WTC11 (cell line): ENCODE data around the gene SYNGR1. TPM values are rescaled to one million over a fixed set of nuclear protein-coding genes. Genes with fewer than 3 reads are reported as not detected.

Source experiments
- AFF4 ChIP-seq: sonication (generic); formaldehyde crosslinking; IDR thresholded peaks from 2 replicates; pipeline ENCODE4 v1.8.1; 2023; ENCODE audit warnings: mild to moderate bottlenecking, missing genetic modification reagents, borderline replicate concordance
- AR ChIP-seq: fragments of 250-450 bp; sonication (Bioruptor Pico); IDR thresholded peaks from 2 replicates; pipeline ENCODE4 v1.9.0; 2021; ENCODE audit warnings: mild to moderate bottlenecking
- CDX4 ChIP-seq: fragments of 250-450 bp; sonication (Bioruptor Pico); IDR thresholded peaks from 2 replicates; pipeline ENCODE4 v1.9.0; 2021; ENCODE audit warnings: moderate library complexity, mild to moderate bottlenecking, inconsistent platforms, borderline replicate concordance
- FOXP1 ChIP-seq: sonication (generic); formaldehyde crosslinking; IDR thresholded peaks from 2 replicates; pipeline ENCODE4 v1.8.0; 2022; ENCODE audit warnings: missing genetic modification reagents, mild to moderate bottlenecking, moderate library complexity, borderline replicate concordance
- GABPB1 ChIP-seq: sonication (generic); formaldehyde crosslinking; IDR thresholded peaks from 2 replicates; pipeline ENCODE4 v1.8.1; 2023; ENCODE audit warnings: mild to moderate bottlenecking, missing genetic modification reagents
- HMGA2 ChIP-seq: fragments of 250-450 bp; sonication (Bioruptor Pico); IDR thresholded peaks from 2 replicates; pipeline ENCODE4 v1.4.0; 2021; ENCODE audit warnings: mild to moderate bottlenecking, moderate library complexity
- HMGXB4 ChIP-seq: sonication (generic); formaldehyde crosslinking; IDR thresholded peaks from 2 replicates; pipeline ENCODE4 v1.8.1; 2023; ENCODE audit warnings: mild to moderate bottlenecking, moderate library complexity, missing genetic modification reagents
- KAT7 ChIP-seq: sonication (generic); formaldehyde crosslinking; IDR thresholded peaks from 2 replicates; pipeline ENCODE4 v1.8.1; 2023; ENCODE audit warnings: missing genetic modification reagents, mild to moderate bottlenecking, borderline replicate concordance
- MYBL2 ChIP-seq: sonication (generic); formaldehyde crosslinking; IDR thresholded peaks from 2 replicates; pipeline ENCODE4 v1.8.1; 2023; ENCODE audit warnings: mild to moderate bottlenecking, moderate library complexity, missing genetic modification reagents
- NFATC4 ChIP-seq: fragments of 250-450 bp; sonication (Bioruptor Pico); IDR thresholded peaks from 2 replicates; pipeline ENCODE4 v1.9.0; 2021; ENCODE audit warnings: mild to moderate bottlenecking
- PRDM15 ChIP-seq: sonication (generic); formaldehyde crosslinking; IDR thresholded peaks from 2 replicates; pipeline ENCODE4 v1.8.0; 2022; ENCODE audit warnings: missing genetic modification reagents
- PREB ChIP-seq: sonication (generic); formaldehyde crosslinking; IDR thresholded peaks from 2 replicates; pipeline ENCODE4 v1.8.1; 2022; ENCODE audit warnings: mild to moderate bottlenecking, missing genetic modification reagents, moderate library complexity, borderline replicate concordance
- SP1 ChIP-seq: sonication (generic); formaldehyde crosslinking; conservative IDR thresholded peaks from 2 replicates; pipeline ENCODE4 v1.8.1; 2022; ENCODE audit warnings: missing genetic modification reagents
- TEAD4 ChIP-seq: sonication (generic); formaldehyde crosslinking; IDR thresholded peaks from 2 replicates; pipeline ENCODE4 v1.8.0; 2022; ENCODE audit warnings: mild to moderate bottlenecking, missing genetic modification reagents
- ZBTB43 ChIP-seq: sonication (generic); formaldehyde crosslinking; IDR thresholded peaks from 2 replicates; pipeline ENCODE4 v1.8.1; 2023; ENCODE audit warnings: mild to moderate bottlenecking, missing genetic modification reagents
- ZNF317 ChIP-seq: sonication (generic); formaldehyde crosslinking; IDR thresholded peaks from 2 replicates; pipeline ENCODE4 v1.8.1; 2023; ENCODE audit warnings: low read depth, mild to moderate bottlenecking, moderate library complexity, missing genetic modification reagents, borderline replicate concordance
- ZNF512 ChIP-seq: sonication (generic); formaldehyde crosslinking; IDR thresholded peaks from 2 replicates; pipeline ENCODE4 v1.8.1; 2022; ENCODE audit warnings: missing genetic modification reagents, borderline replicate concordance
- ZSCAN18 ChIP-seq: fragments of 250-450 bp; sonication (Bioruptor Pico); IDR thresholded peaks from 2 replicates; pipeline ENCODE4 v2.1.2; 2022; ENCODE audit warnings: mild to moderate bottlenecking, moderate library complexity
- total RNA-seq: library from RNA; stranded (reverse); gene quantifications from 3 replicates; pipeline ENCODE4 v1.2.3, GENCODE V29; 2021

Gene SYNGR1
- total RNA-seq, 1 experiment from 2014 or later: 35.3 TPM

- TF ChIP-seq AR (CRISPR knock-in tag): peak; percentile 60; the same call in 1 of the 2 replicates
- TF ChIP-seq NFATC4 (CRISPR knock-in tag): peak; percentile 86
- no peak for TF ChIP-seq ZNF512 (CRISPR knock-in tag)
- no peak for TF ChIP-seq ZBTB43 (CRISPR knock-in tag)
- no peak for TF ChIP-seq MYBL2
- TF ChIP-seq ZSCAN18: no peak
- no peak for TF ChIP-seq HMGXB4 (CRISPR knock-in tag)
- no peak for TF ChIP-seq PREB (CRISPR knock-in tag)
- no peak for TF ChIP-seq HMGA2 (CRISPR knock-in tag)
- no peak for TF ChIP-seq CDX4 (CRISPR knock-in tag)
- TF ChIP-seq TEAD4: 0 out of 2 replicates have a peak, but pooled peaks have one; percentile 25
- no peak for TF ChIP-seq SP1 (CRISPR knock-in tag)
- TF ChIP-seq GABPB1 (CRISPR knock-in tag): no peak
- TF ChIP-seq FOXP1 (CRISPR knock-in tag): no peak
- no peak for TF ChIP-seq AFF4 (CRISPR knock-in tag)
- no peak for TF ChIP-seq ZNF317 (CRISPR knock-in tag)
- TF ChIP-seq KAT7 (CRISPR knock-in tag): no peak
- no peak for TF ChIP-seq PRDM15 (CRISPR knock-in tag)
Measured at GRCh38 chr22:39318507-39319283, 31.1 kb upstream of the SYNGR1 start (continued).
